Caco-2 (cell line): ENCODE results near the gene STAG1. TPM values are rescaled to one million over a fixed set of nuclear protein-coding genes. Genes with fewer than 3 reads are reported as not detected.
A peak's percentile ranks its signal among the peaks of the same experiment; 100 is the strongest.
"Not testable (repeated sequence)": the region's sequence is repeated elsewhere in the genome, so short reads cannot be mapped to it uniquely, and the experiment has no call there.

Experiments
- BruUV-seq: library from RNA; stranded (reverse); fragments of 400-500 nt; replicated peaks from 2 replicates; lab custom pipeline; 2021; lab: Mats Ljungman, UMichigan
- CTCF ChIA-PET: fragments of 300-600 bp; sonication (Branson Sonifier 250); formaldehyde crosslinking; loops from one replicate; lab custom pipeline; 2022; ENCODE audit warnings: antibody characterized with exemption; lab: Charles Lee
- POLR2A ChIA-PET: fragments of 300-600 bp; sonication (Branson Sonifier 250); formaldehyde crosslinking; loops from one replicate; lab custom pipeline; 2022; ENCODE audit warnings: antibody characterized with exemption; lab: Charles Lee
- DNase-seq, 2 experiments: peaks; one replicate each; pipeline versions ENCODE4 v3.0.0 to v3.0.0-alpha.2; 2020 to 2022
- H3K27me3 ChIP-seq: replicated peaks from 2 replicates; pipeline ENCODE4 v1.6.0; 2011; ENCODE audit warnings: low read length; ENCODE audit not compliant: control insufficient read depth, insufficient read depth
- H3K36me3 ChIP-seq: 2 replicates; pipeline ENCODE4 v1.5.1; 2011; ENCODE audit warnings: low read length; ENCODE audit not compliant: control insufficient read depth, insufficient read depth
- H3K4me1 ChIP-seq: fragments of 250-450 bp; sonication (Bioruptor Pico); 2 replicates; pipeline ENCODE4 v1.5.1; 2020; ENCODE audit warnings: mild to moderate bottlenecking
- H3K4me3 ChIP-seq: 2 replicates; pipeline ENCODE4 v1.5.1; 2011; ENCODE audit warnings: low read depth, mild to moderate bottlenecking, control low read depth, low read length
- H3K9me3 ChIP-seq: fragments of 250-450 bp; sonication (Bioruptor Pico); 2 replicates; pipeline ENCODE4 v1.5.1; 2020; ENCODE audit warnings: mild to moderate bottlenecking, moderate library complexity
- H3K27ac Mint-ChIP-seq: one replicate; pipeline ENCODE4 v1.8.0; 2022; ENCODE audit warnings: mixed read lengths; ENCODE audit not compliant: unreplicated experiment
- H3K27me3 Mint-ChIP-seq: one replicate; pipeline ENCODE4 v1.8.0; 2022; ENCODE audit warnings: mixed read lengths; ENCODE audit not compliant: insufficient read depth, unreplicated experiment
- H3K36me3 Mint-ChIP-seq: one replicate; pipeline ENCODE4 v1.8.0; 2022; ENCODE audit warnings: mild to moderate bottlenecking, mixed read lengths; ENCODE audit not compliant: insufficient read depth, unreplicated experiment
- H3K4me1 Mint-ChIP-seq: one replicate; pipeline ENCODE4 v1.8.0; 2022; ENCODE audit warnings: low read depth, mixed read lengths; ENCODE audit not compliant: unreplicated experiment
- H3K4me3 Mint-ChIP-seq: one replicate; pipeline ENCODE4 v1.8.0; 2022; ENCODE audit warnings: mild to moderate bottlenecking, moderate library complexity, mixed read lengths; ENCODE audit not compliant: unreplicated experiment
- H3K9me3 Mint-ChIP-seq: one replicate; pipeline ENCODE4 v1.8.0; 2022; ENCODE audit warnings: mixed read lengths; ENCODE audit not compliant: unreplicated experiment
- intact Hi-C: fragments of 100-400 bp; cut with micrococcal nuclease; formaldehyde crosslinking; loops from one replicate; pipeline ENCODE4 v1.10.0; 2022; ENCODE audit not compliant: unreplicated experiment
- total RNA-seq: library from RNA; stranded (reverse); gene quantifications from 2 replicates; pipeline ENCODE4 v1.2.3, GENCODE V29; 2022
- TF ChIP-seq, protein P1 (sequence below), 2 experiments: fragments of 200-600 bp in 1 of 2; IDR thresholded peaks; 1 replicate in 1 of 2; 2 replicates in 1 of 2; pipeline versions ENCODE4 v1.5.1 to v1.8.0; 2011 to 2022; ENCODE audit warnings: antibody characterized with exemption in 1 of 2, control low read depth in 1 of 2, inconsistent platforms in 1 of 2, low read depth in 1 of 2, low read length in 1 of 2, mild to moderate bottlenecking in 1 of 2, moderate library complexity in 1 of 2; ENCODE audit not compliant: insufficient read depth in 1 of 2, severe bottlenecking in 1 of 2, unreplicated experiment in 1 of 2

Gene STAG1
- total RNA-seq, 1 experiment from 2014 or later = 37.5 TPM

DNA sequence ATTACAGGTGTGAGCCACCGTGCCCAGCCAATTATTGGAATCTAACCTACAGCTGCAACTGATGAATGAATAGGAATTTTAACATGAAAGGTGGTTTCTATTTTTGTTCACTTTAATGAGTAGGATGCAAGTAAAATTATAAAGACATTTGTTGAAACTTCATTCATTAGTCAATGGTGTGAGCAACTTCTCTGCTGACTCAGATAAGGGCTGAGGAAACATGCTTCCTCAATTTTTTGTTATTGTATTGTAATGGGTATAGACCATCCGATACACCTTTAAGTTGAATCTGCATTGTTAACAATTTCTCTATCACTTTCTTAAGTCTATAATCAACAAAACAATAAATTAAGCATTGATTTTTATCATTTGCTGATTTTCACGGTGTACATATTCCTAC, 127.8 kb downstream of the STAG1 start:
- ChIA-PET CTCF (interaction anchor here (0.6 to 1.3 kb wide), 2 partner anchors 128 to 390 kb away, joined by 4 to 19 read pairs; partner anchors contain the start of gene STAG1), POLR2A (interaction anchor here (0.5 to 1.6 kb wide), 2 partner anchors 128 to 196 kb away, joined by 3 to 9 read pairs; partner anchors contain the start of gene STAG1)

DNA sequence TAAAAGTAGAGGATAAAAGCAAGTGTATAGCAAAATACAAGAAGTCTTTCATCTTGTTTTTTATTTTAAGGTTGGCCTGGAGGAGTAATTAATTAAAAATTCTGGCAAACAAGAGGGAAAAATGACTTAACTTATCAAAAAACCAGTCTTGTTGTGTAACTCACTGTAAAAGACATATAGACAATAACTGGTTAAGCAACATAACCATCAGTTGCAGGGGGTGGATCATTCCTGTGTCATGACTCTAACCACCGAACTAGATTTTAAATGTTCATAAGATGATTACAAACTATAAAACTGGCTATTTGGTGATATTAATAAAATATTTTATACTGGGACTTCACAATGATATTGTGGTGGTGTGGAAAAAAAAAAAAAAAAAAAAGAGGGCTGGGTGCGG, 130.6 kb downstream of the STAG1 start:
- H3K4me3 Mint-ChIP-seq = no peak overlapping the region

More for the DNA sequence above, 127.8 kb downstream of the STAG1 start:
- Histone ChIP-seq H3K4me1 (peaks cover 40% of the 10 kb centered on the region), H3K9me3 (no peaks in the 10 kb centered on the region), H3K4me3 (no peak overlapping the region; the same call in 1 of the 2 replicates), H3K36me3 (peaks cover 2% of the 10 kb centered on the region; the same call in 1 of the 2 replicates), H3K27me3 (no peaks in the 10 kb centered on the region)
- H3K27me3 Mint-ChIP-seq = no peaks in the 10 kb centered on the region
- H3K9me3 Mint-ChIP-seq = peaks cover 12% of the 10 kb centered on the region
- H3K36me3 Mint-ChIP-seq = peaks cover 15% of the 10 kb centered on the region
- intact Hi-C loops = loop anchor here (2.0 kb wide), 2 partner anchors 46 to 128 kb away; partner anchors contain the start of gene STAG1
- peak overlapping the region; percentile 87 for H3K27ac Mint-ChIP-seq
- H3K4me1 Mint-ChIP-seq = peaks cover 36% of the 10 kb centered on the region
- TF ChIP-seq, protein P1, sequence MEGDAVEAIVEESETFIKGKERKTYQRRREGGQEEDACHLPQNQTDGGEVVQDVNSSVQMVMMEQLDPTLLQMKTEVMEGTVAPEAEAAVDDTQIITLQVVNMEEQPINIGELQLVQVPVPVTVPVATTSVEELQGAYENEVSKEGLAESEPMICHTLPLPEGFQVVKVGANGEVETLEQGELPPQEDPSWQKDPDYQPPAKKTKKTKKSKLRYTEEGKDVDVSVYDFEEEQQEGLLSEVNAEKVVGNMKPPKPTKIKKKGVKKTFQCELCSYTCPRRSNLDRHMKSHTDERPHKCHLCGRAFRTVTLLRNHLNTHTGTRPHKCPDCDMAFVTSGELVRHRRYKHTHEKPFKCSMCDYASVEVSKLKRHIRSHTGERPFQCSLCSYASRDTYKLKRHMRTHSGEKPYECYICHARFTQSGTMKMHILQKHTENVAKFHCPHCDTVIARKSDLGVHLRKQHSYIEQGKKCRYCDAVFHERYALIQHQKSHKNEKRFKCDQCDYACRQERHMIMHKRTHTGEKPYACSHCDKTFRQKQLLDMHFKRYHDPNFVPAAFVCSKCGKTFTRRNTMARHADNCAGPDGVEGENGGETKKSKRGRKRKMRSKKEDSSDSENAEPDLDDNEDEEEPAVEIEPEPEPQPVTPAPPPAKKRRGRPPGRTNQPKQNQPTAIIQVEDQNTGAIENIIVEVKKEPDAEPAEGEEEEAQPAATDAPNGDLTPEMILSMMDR (IDR thresholded peaks at IDR 0.05; ENCODE audit: insufficient read depth in 1 of 2, low read depth in 1 of 2, low read length in 1 of 2, severe bottlenecking in 1 of 2, unreplicated experiment in 1 of 2) = no peak
- peak overlapping the region; percentile 73 for H3K4me3 Mint-ChIP-seq
- DNase-seq = no peak
- no TSS peak for BruUV-seq

DNA sequence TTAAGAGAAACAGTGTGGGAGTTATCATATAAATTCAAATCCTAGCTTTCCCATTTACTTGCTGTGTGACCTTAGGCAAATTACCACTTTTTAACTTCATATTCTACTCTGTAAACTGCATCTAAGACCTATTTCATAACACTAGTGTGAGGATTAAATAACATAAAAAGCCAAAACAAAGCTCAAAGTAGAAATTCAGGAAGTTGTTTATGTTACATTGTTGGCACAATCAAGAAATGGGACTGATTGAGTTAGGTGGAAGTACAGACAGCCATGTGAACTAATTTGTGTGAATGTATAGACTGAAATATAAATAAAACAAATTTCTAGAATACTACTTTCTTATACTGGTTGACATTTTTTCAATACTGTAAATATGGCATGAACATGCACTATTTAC, 131.7 kb downstream of the STAG1 start:
- no peak for DNase-seq
- Histone ChIP-seq H3K27me3 (no peaks in the 10 kb centered on the region), H3K36me3 (no peaks in the 10 kb centered on the region), H3K4me1 (peaks cover 36% of the 10 kb centered on the region), H3K9me3 (no peaks in the 10 kb centered on the region), H3K4me3 (no peak overlapping the region)
- CTCF ChIA-PET = no interaction called here
- intact Hi-C loops = no loop called here
- Mint-ChIP-seq H3K36me3 (peaks cover 32% of the 10 kb centered on the region), H3K4me1 (peaks cover 33% of the 10 kb centered on the region), H3K27ac (no peak overlapping the region), H3K9me3 (no peaks in the 10 kb centered on the region), H3K4me3 (no peak overlapping the region), H3K27me3 (no peaks in the 10 kb centered on the region)
- BruUV-seq = no TSS peak
- TF ChIP-seq, protein P1 (IDR thresholded peaks at IDR 0.05; ENCODE audit: insufficient read depth in 1 of 2, low read depth in 1 of 2, low read length in 1 of 2, severe bottlenecking in 1 of 2, unreplicated experiment in 1 of 2) = no peak
- POLR2A ChIA-PET = no interaction called here

More for the DNA sequence above, 130.6 kb downstream of the STAG1 start:
- intact Hi-C loops = no loop called here
- CTCF ChIA-PET = no interaction called here
- DNase-seq = no peak
- no TSS peak for BruUV-seq
- Histone ChIP-seq H3K36me3 (no peaks in the 10 kb centered on the region), H3K27me3 (no peaks in the 10 kb centered on the region), H3K4me1 (peaks cover 48% of the 10 kb centered on the region), H3K9me3 (no peaks in the 10 kb centered on the region), H3K4me3 (no peak overlapping the region)
- H3K9me3 Mint-ChIP-seq = no peaks in the 10 kb centered on the region
- no peak overlapping the region for H3K27ac Mint-ChIP-seq
- TF ChIP-seq, protein P1 (IDR thresholded peaks at IDR 0.05; ENCODE audit: insufficient read depth in 1 of 2, low read depth in 1 of 2, low read length in 1 of 2, severe bottlenecking in 1 of 2, unreplicated experiment in 1 of 2) = no peak
- H3K36me3 Mint-ChIP-seq = peaks cover 26% of the 10 kb centered on the region
- POLR2A ChIA-PET = no interaction called here
- H3K4me1 Mint-ChIP-seq = peaks cover 37% of the 10 kb centered on the region
- no peaks in the 10 kb centered on the region for H3K27me3 Mint-ChIP-seq

DNA sequence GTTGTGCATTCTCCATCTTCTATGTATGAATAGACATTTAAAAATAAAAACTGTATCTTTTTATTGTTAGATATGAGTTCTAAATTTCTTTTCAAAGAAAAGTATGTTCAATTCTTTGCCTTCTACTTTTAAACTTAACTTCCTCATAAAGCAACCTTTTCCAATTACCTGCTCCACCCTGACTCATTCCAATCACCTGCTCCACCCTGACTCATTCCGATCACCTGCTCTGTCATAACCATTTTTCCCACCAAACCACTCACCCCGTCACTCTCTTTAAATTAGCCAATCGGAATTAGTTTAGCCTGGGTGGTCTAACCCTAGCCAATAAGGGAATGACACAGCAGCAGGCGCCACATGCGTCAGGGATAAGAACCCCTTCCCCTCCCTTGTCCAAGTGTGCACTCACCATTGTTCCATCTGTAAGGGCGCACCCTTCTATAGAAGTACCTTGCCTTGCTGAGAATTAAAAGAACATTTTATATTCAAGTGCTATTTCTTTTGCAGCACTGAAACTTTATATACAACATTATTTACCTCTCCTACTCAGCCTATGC, 134.1 kb downstream of the STAG1 start:
- H3K9me3 ChIP-seq, H3K36me3 ChIP-seq, H3K9me3 Mint-ChIP-seq, H3K27me3 Mint-ChIP-seq, H3K4me3 Mint-ChIP-seq, H3K27me3 ChIP-seq, H3K27ac Mint-ChIP-seq, DNase-seq, H3K4me3 ChIP-seq, POLR2A ChIA-PET, BruUV-seq: not testable (repeated sequence)
- H3K36me3 Mint-ChIP-seq = peaks cover 32% of the 10 kb centered on the region
- peaks cover 19% of the 10 kb centered on the region; the same call in 1 of the 2 replicates for H3K4me1 ChIP-seq
- intact Hi-C loops = loop anchor here (1.0 to 10.0 kb wide), 4 partner anchors 72 to 543 kb away; partner anchors contain the start of gene STAG1
- H3K4me1 Mint-ChIP-seq = peaks cover 25% of the 10 kb centered on the region
- CTCF ChIA-PET = interaction anchor here (1.3 to 2.8 kb wide), 2 partner anchors 73 to 134 kb away, joined by 4 to 11 read pairs; partner anchors contain the start of gene STAG1
